ENCODE measurements around the gene HMGN4.

Gene HMGN4

DNA sequence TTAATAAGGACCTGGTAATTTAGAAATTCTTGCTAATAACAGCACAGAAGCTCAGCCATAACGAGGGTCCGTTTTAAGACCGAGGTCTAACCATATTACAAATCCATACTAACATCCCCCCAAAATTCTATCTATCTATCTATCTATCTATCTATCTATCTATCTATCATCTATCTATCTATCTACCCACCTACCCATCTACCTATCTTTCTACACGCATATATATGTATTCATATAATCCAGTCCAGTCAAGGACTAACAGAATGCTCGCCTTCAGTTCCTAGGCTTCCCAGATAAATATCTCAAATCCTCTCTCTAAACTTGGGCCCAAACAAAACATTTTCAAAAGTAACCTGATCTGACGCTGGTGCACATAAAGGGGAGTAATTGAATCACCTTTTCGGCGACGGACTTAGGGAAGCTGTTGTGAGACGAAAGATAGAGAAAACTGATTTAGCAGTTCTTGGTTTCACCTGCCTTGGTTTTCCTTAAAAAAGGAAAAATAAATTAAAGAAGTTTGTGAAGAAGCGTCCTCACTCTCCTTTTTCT lies 14.5 kb downstream of the HMGN4 start:
- no peak for DNase-seq

DNA sequence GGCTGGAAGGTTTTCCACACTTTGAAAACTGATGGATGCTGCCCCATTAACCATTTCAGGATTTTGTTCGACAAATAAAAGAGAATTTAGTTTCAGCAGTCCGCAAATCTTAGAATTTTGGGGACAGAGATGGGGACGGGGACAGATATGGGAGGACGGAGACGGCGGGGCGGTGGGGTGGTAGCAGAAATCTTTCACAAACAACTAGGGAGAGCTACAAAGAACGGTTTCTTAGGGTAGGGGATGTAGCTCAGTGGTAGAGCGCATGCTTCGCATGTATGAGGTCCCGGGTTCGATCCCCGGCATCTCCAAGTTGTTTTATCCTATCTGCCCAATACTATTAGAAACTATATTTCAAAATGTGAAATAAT lies 15.1 kb downstream of the HMGN4 start:
- DNase-seq: peak; percentile 79

DNA sequence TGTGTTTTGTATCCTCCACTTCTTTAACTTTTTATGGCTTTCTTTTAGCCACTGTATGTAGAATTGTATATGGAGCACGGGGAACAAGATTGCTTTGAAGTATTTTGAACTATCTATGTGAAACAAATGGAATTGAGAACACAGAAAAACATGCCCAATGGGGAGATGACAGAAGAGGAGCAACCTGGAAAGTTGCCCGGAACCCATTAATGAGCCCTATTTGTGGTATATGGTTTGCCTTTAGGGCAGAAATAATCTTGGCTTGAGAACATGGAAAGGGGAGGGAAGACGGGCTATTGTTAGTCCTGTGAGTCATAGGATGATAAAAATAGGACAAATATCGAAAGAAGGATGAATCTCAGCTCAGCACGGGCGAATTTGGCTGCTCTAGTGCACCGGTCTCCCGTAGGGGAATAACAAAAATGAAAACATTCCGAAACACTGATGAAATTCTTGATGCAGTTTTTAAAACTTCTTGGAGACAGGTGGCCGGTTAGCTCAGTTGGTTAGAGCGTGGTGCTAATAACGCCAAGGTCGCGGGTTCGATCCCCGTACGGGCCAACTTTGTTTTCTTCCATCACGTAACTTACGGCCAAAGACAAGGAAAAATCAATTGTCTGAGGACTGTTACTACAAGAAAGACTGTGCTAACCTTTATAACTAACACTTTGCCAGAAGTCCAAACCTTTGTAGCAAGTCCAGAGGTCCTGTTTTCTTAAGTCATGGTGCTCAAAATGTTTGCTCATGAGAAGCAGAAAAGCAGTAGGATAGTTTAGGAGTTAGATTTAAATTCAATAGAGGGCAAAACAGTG lies 15.7 kb downstream of the HMGN4 start:
- DNase-seq: peak; percentile 80

DNA sequence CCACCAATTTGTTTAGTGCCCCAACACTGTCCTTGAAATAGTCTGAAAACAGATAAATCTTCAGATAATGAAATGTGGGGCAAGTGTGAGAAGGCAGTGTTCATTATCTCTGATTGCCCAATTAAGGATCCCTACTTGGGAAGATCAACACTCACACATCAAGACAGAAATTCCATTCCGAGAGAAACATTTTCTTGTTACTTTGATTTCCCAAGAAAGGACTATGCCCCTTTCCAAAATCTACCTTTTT lies 16.2 kb downstream of the HMGN4 start:
- no peak for DNase-seq

DNA sequence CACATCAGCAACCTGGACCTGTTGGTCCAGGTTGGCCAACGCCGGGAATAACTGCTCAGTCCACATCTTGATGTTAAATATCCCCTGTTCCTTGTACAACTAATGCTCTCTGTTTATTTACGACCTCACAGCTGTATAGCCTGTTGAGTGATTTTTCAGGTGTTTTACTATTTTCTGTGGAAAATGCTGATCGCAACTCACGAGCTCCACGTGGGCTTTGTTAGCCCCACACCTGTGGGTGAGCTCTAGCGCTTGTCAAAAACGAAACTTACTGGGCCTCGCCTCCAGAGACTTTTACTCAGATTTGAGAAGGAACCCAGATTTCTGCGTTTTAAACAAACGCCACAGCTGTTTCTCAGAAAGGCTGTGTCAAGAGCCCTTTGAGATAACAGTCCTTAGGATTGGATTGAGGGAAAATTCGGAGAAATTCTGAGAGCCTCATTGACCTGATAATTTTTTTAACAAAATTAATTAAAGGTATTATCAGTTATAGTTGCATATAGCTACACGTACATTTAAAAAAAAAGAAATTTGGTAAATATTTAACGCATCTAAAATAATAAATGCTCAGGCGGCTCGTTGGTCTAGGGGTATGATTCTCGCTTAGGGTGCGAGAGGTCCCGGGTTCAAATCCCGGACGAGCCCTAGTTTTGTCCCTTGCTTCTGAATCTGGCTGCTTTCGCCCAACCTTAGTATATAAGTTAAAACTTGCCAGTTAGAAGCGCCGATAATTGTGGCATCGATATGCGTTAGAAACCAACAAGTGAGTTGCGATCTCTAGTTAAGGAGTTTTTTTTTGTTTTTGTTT lies 16.7 kb downstream of the HMGN4 start:
- peak; percentile 63 for DNase-seq

DNA sequence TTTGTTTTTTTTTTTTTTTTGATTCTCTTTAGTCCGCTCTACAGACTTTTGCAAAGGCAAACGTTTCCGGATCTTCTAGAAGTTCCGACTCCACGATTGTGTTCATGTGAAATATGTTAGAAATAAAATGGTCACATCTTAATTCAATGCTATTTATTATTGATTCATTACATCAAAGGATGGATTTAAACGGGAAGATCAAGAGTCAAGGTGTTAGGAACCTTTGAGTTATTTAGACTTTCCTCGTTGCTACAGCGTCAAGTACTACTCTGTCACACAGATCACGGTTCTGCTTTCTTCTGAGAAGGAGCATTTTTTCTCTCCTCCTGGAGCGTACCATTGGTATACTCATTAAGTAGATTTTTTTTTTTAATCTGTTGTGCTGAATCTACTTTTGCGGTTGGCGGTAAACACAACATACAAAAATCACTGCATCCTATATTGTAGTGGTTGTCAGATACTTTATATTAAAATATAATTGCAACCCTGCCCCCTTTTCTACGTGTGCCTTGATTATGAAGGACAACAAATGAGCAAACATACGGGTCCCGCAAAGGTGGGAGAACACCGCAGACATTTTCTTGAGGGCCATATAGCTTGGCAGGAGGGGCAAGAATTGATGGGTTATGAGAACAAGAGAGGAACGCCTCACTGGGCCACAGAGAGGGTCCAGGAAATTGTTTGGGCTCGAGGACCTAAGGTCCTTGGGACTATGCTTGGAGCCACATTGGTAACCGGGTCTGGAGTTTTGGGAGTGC lies 17.5 kb downstream of the HMGN4 start:
- no peak for DNase-seq

DNA sequence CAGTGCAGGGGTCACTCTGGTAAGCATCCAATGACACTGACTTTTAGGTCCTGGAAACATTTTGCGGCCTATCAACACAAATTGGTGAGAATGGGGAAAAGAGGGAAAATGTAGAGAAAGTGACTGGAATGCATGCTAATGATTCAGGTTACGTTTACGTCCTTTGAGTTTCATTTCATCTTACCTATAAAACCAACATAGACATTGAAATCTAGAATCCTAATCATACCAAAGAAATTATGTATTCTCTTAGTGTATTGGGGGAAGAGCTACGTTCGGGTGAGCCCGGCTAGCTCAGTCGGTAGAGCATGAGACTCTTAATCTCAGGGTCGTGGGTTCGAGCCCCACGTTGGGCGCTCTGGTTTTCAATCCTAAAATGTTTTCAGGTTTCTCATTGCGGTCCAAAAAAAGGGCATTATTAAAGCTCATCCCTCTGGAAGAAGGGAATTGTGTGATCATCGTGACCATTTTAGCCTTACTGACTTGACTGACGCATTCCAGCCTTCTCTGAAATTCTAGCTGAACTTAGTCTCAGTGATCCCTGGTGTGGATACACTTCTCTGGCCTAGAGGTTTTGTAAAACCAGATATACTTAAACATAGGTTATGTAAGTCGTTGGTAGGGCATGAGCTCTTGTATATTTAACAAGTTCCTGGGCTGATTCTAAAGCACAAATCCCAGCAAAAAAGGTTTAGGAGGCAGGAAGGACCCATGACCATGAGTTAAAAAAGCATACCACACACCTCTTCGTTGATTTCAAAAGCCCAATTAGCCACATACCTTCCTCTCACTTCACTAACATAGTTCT lies 18.3 kb downstream of the HMGN4 start:
- peak; percentile 46 for DNase-seq

DNA sequence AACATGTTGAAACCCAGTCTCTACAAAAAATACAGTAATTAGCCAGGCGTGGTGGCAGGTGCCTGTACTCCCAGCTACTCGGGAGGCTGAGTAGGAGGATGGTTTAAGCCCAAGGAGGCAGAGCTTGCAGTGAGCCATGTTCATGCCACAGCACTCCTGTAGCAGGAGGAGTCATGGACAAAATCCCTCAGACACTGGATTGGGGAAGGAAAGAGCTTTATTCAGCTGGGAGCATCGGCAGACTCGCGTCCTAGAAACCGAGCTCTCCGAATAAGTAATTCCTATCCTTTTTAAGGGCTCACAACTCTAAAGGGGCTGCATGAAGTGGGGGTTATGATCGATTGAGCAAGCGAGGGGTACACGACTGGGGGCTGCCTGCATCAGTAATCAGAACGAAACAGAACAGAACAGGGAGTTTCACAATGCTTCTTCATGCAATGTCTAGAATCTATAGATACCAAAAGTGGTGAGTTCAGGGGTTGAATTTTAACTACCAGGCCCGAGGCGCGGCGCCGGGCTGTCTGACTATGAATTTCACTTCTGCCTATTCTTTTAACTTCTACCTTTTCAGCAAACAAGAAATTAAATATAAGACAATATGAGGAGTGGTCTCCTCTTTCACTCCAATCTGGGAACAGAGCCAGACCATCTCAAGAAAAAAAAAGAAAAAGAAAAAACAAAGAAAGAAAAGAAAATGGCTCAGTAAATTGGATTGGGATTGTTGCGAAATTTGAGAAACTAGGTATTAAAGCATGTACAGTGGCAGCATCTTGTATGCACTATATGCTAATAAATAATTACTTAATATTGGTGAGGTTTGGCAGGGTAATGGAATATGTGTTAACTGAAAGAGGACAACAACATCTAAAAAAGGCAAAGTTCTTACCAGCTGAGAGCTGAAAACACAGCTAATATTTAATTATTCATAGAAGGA lies 23.6 kb downstream of the HMGN4 start:
- DNase-seq: no peak

DNA sequence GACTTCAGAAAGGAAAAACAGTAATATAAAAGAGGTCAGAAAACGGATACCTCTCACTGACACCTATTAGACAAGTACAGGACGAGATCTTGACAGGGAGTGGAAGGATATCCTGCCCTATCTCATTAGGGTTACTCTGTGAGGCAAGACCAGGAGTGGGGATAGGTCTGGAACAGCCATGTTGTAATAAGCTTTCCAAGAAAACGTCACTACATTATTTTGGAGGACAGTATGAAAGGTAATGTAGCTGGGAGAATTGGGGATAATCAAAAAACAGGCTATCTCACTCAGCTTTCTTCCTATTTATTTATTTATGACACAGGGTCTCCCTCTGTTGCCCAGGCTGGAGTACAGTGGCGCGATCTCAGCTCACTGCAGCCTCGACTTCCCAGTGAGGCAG lies 25.3 kb downstream of the HMGN4 start:
- no peak for DNase-seq

DNA sequence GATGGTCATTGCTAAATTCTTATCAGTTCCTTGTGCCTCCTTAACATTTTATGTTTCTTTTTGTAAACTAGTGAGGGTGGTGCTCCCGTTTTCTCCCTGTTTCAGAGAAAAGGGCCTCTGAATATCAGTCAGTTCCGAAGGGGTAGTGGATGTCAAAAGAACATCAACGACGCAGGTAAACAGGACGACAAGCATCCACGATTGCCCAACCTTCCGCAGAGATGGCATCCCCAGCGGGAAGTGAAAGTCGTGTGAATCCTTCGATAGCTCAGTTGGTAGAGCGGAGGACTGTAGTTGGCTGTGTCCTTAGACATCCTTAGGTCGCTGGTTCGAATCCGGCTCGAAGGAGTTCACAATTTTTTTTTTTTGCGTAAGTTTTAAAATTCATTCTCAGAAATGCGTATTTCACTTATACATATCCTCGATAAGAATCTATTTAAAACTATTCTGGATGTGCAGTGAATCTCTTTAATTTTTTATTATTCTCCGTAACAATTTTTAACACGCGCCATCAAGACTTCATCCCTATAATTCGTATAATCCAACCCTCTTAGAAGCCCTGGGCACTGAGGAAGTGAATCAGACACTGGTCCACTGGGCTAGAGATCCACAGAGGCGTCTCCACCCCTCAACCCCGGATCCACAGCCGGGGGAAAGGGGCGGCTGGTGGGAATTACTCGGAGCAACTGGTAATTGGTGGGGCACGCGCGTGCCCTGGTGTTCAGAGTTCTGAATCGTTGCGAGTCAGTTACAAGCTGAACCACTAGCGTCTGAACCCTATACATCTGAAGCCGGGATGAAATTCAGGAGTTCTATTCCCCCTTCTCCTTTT lies 30.7 kb downstream of the HMGN4 start:
- DNase-seq: peak; percentile 94

DNA sequence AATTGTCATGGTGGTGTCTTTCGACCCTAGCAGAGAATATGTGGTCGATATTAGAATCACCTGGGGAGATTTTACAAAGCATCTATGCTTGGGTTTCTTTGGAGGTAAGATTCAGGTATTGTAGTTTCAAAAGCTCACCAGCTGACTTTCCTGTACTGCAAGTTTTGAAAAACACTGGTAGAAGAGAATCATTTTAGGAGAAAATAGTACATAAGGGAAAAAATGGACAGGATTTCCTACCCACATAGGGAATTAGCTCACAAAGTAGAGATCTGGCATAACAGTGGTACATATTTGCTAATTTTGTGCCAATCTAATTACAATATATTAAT lies 31.2 kb downstream of the HMGN4 start:
- no peak for DNase-seq

DNA sequence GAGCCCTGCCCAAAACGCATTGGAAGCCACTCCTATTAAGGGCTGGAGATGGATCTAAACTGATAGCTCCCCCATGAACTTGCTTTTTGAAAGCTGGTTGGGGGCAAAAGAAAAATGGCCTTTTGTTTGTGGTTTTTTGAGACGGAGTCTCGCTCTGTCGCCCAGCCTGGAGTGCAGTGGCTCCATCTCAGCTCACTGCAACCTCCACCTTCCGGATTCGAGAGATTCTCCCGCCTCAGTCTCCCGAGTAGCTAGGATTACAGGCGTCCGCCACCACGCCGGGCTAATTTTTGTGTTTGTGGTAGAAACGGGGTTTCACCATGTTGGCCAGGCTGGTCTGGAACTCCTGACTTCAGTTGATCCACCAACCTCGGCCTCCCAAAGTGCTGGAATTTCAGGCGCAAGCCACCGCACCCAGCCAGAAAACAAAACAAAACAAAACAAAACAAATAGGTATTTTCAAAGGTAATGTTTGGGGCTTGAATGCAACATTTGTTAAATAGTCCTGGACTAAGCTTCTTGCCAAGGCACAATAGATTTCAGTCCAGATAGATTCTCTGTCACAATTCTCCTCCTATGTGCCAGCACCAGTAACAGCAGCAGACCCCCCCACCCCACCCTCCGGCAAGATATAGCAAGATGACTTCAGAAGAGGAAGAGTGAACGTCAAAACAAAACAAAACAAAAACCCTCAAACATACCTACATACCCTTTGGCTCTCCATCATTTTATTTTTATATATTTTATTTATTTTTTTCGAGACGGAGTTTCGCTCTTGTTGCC lies 32.1 kb downstream of the HMGN4 start:
- no peak for DNase-seq

DNA sequence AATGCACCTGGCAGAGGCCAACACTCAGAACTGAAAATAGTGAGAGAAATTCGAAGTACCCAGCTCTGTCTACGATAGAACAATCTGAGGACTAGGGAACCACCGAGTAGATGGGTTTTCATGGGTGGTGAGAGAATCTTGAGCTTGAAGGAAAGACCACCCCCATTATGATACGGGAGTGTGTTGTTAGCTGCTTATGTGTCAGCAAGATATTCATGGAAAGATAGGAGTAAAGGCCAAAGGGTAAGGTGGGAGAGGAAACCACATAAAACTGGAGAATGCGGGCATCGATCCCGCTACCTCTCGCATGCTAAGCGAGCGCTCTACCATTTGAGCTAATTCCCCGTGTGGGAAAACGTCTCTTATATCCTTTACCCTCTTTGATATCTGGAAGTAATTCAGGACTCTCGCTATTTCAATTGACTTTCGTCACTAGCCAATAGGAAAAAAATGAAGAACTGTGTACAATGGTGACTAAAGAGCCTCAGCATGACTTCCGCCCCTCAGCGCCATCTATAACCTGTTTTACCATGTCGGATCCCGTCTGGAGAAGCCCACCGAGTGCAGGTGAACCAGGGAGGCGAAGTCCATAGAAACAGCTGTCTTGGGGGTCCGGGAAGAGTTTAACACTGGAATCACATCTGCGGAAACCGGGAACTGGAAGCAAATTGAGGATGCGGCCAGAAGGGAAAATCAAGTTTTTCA lies 33.6 kb downstream of the HMGN4 start:
- DNase-seq: peak; percentile 44

DNA sequence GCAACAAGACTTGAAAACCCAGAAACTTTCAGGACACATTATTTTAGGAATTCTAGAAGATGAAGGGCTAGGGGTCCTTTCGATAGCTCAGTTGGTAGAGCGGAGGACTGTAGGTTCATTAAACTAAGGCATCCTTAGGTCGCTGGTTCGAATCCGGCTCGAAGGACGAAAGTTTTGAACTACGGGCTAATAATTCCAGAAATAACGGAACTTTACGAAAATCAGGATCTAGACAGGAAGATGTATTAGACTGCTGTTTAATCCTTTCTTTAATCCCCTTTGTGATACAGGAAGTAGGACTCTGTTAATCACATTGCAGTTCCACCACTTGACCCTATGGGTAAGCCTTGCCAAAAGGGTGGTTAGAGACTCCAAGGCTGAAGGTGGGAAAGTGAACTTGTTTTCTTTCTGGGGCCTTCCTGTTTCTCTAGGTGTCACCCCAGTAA lies 37.4 kb downstream of the HMGN4 start:
- DNase-seq: no peak

DNA sequence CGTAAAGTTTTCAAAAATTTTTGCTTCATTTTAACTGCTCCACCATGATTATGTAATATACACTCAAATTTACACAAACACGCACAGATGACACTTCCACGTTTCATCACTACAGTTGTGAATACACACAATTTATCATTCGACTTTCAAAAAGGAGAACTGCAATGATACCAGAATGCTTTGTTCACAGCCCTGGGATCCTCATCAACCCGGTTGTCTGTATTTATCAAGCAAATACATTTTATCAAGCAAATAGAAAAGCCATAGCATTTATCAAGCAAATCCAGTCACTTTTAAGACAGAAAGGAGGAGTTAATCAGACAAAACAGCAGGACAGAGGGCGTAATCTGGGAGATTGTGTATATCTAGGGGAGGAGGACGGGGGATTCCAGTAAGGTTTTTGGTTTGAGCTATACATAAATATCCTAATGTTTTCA lies 38.3 kb downstream of the HMGN4 start:
- no peak for DNase-seq

DNA sequence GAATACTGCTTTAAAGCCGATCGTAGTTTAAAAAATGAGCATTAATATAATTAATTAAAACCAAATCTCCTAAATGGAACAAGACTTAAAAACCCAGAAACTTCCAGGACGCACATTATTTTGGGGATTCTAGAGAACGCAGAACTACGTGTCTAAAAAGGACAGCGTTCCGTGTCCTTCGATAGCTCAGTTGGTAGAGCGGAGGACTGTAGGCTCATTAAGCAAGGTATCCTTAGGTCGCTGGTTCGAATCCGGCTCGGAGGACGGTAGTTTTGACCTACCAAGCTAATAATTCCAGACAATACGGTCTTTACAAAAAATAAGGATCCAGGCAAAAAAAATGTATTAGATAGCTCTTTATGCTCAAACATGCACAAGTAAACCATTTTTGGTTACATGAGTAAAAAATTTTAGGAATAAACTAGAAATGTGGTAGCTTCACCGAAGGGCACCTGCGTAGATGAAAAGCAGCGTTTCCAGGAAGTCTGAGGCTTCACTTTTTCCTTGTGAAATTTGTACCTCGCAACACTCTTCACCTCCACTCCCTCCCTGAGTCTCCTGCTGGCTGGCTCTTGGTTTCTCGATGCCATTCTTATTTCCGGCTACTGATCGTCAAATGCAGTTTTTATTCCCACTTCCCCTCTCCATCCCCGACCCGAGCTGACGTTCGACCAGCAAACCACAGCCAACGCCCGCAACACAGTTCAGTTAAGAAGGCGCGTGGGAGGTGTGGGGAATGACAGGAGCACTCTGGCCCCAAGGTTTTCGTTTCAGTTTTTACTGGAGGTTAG lies 39.0 kb downstream of the HMGN4 start:
- peak; percentile 74 for DNase-seq

DNA sequence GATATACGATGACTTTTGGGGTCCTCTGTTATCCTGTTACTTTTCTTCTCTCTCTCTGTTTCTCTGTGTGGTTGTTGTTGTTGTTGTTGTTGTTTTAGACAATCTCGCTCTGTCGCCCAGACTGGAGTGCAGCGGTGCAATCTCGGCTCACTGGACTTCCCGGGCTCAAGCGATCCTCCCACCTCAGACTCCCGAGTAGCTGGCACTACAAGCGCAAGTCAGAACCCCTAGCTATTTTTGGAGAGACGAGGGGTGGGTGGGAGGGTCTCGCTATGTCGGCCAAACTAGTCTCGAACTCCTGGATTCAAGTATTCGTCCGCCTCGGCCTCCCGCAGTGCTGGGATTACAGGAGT lies 39.5 kb downstream of the HMGN4 start:
- no peak for DNase-seq

DNA sequence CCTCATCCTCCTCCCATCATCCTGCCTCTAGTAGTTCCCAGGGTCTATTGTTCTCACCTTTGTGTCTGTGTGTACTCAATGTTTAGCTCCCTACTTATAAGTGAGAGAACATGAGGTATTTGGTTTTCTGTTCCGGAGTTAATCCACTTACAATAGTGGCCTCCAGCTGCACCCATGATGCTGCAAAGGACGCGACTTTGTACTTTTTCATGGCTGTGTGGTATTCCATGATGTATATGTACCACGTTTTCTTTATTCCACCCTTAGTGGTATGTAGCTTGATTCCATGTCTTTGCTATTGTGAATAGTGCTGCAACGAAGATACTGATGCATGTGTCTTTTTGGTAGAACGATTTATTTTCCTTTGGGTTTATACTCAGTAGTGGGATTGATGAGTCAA lies 40.1 kb downstream of the HMGN4 start:
- DNase-seq: no peak

Measured in activated naive CD4-positive, alpha-beta T cell treated with anti-CD3 and anti-CD28 coated beads, Interleukin-2, amount 50 U/mL, for 16 hours (primary cell).